Activated gamma-delta T cell (primary cell): Measurements from ENCODE around the gene LOXL1.
A peak's percentile ranks its signal among the peaks of the same experiment; 100 is the strongest.
"Not testable (repeated sequence)": the region's sequence is repeated elsewhere in the genome, so short reads cannot be mapped to it uniquely, and the experiment has no call there.

Experiments used
- DNase-seq: peaks from one replicate; lab custom pipeline; 2025; lab: John Stamatoyannopoulos, UW

The LOXL1 gene

DNA sequence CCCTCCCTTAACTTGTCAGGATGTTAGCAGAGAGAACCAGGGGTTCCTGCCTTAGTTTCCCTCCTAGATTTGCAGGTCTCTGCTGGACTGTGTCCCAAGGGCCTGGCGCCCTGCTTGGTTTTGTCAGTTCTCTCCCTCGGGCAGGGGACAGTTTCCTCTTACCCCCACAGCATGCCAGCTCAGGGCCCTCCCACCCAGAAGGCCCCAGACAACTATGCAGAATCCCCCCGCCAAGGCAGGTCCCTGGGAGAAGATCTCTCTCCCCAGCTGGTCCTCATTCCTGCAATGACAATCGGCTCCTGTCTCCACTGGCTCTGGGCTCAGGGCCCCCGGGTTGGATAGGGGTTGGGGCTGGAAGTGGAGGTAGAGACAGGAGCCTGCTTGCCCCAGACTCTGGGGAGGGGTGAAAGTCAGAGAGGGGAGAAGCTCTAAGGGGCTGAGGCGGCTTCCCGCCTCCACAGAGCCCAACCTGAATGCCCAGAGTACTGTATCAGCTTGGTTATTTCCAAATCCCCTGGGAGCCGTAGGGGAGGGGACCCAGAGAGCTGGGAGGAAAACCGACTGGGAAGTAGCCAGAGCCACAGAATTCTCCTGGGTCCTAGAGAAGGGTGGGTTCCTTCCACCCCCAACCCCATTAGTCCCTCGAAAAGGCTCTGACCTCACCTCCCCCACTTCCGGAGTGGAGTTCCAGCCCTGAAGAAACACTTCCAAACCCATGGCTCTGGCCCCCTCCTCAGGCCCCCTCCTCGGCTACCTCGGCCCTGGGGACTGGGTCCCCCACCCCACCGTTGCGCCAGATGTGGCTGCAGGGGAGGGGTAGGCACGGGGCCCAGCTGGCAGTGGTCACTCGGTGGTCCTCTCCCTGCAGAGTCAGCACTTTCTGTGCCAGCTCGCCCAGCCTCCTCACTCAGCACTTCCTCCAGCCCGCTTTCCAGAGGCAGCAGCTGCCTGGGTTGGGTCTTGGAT is 3.8 kb upstream of the LOXL1 start:
- DNase-seq = no peak

DNA sequence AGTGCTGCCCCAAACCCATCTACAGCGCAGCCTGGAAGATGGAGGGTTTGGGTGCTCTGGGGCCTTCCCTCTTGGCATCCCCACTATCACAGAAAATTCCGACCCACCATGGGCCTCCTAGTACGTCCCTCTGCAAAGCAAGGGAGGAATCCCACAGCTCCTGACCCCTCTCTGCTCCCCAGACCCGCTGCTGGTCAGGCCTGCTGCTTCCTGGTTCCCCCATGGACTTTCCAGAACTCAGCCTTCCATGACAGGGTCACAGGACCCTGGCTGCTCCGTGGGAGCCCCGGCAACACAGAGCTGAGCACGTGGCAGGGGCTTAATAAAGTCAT is 3.1 kb upstream of the LOXL1 start:
- DNase-seq = no peak

DNA sequence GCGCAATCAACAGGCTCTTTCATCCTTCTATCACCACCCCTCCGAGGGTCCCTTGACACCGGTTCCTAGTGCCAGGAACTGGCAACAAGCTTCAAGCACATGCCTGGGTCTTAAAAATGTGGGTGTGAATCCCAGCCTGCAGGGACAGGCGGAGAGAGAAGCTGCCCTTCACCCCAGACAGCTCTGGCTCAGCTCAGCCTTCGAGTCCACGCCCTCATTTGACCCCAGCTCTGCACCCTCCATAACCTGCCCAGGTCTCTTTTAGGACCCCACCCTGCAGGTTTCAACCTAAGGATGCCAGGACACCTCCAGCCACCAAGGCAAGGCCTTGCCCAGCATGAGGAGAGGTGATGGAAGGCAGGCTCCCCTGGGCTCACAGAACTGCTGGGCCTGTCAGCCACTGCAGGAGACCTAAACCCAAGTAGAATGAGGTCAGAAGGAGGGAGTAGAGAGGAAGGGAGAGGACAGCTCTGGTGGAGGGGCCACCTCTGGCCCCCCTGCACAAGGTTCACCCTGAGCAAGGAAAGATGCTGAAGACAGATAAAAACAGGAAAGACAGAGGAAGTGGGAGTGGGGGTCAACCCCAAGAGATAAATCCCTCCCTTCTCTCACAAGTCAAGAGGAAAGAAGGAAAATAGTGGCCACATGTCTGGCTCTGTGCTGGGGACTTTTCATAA is 2.6 kb upstream of the LOXL1 start:
- no peak for DNase-seq

DNA sequence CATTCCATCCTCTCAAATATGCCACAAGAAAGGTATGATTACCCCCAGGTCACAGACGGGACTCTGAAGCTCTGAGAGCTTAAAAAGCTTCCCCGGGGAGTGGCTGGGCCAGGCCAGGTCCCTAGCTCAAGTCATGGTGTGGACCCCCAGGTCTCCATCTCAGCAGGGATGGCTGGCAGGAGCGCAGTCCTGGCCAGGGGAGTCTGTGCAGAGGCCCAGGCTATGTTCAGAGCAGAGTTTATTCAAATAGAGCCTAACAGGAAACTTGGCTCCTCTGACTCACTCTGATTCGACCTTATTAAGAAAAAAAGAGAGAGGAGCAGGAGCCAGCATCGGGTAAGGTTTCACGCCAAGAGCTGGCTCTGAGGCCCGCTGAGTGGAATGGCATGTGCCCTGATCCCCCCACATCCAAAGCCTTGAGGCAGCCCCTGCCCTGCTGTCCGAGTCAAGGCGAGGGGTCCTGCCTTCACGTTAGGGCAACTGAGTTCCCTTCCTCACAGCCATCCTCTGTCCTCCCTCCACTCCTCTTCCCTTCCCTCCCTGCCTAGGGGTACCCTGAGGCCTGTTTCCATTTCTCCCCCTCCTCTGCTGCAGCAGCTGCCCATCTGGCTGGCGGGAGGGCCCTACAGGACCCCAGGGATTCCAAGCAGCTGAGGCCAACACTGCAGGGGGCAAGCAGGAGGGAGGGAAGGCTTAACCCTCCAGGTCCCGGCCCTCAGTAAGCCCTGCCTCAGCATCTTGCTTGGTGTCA is 1.9 kb upstream of the LOXL1 start:
- DNase-seq = no peak

DNA sequence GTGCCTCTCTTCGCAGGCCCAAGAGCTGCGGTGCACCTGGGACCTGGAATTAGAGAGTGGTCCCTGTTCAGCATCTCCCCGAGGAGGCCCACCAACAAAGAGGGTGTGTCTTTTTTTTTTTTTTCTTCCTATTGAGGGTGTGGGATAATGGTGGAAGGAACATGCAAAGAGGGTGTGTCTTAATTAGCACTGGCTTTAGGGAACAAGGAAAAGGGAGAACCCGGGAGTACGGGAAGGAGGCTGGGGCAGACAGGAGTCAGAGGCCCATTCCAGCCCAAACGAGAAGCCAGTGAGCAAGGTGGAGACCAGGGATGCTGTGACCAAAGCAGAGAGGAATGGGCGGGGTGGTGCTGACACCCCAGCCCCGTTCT is 429 bp upstream of the LOXL1 start:
- no peak for DNase-seq

DNA sequence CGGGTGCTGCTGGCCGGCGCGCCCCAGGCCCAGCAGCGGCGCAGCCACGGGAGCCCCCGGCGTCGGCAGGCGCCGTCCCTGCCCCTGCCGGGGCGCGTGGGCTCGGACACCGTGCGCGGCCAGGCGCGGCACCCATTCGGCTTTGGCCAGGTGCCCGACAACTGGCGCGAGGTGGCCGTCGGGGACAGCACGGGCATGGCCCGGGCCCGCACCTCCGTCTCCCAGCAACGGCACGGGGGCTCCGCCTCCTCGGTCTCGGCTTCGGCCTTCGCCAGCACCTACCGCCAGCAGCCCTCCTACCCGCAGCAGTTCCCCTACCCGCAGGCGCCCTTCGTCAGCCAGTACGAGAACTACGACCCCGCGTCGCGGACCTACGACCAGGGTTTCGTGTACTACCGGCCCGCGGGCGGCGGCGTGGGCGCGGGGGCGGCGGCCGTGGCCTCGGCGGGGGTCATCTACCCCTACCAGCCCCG is 777 bp downstream of the LOXL1 start:
- peak; percentile 29 for DNase-seq

DNA sequence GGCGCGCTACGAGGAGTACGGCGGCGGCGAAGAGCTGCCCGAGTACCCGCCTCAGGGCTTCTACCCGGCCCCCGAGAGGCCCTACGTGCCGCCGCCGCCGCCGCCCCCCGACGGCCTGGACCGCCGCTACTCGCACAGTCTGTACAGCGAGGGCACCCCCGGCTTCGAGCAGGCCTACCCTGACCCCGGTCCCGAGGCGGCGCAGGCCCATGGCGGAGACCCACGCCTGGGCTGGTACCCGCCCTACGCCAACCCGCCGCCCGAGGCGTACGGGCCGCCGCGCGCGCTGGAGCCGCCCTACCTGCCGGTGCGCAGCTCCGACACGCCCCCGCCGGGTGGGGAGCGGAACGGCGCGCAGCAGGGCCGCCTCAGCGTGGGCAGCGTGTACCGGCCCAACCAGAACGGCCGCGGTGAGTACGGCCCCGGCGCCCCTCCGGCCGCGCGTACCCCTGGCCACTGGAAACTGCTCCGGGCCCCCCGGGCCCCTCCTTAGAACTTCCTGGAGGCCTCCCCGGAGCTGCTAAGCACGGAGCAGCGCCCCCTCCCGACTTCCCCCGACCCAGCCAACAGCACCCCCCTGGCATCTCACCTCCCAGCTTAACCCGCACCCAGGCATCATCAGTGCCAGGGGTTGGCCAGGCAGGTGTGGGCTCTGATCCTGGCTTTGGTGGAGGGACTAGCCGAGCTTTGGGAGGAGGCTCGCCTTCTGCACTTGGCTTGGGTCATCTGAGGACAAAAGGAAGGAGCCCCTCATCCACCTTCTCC is 1.4 kb downstream of the LOXL1 start:
- DNase-seq = peak; percentile 58

DNA sequence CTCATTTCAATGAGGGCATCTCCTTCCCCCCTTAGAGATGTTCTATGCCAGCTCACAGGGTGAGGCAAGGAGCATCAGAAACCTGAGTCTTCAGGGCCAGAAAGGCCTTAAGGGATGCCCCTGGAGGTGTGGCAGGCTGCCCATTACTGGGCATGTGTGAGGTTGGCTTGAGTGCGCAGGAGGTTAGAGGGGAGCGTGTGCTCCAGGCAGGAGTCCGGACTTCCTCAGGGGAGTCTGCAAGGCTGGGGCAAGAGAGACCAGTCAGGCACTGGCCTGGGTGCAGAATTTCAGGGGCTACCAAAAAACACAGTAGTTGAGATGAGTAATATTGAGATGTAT is 1.9 kb downstream of the LOXL1 start:
- no peak for DNase-seq

DNA sequence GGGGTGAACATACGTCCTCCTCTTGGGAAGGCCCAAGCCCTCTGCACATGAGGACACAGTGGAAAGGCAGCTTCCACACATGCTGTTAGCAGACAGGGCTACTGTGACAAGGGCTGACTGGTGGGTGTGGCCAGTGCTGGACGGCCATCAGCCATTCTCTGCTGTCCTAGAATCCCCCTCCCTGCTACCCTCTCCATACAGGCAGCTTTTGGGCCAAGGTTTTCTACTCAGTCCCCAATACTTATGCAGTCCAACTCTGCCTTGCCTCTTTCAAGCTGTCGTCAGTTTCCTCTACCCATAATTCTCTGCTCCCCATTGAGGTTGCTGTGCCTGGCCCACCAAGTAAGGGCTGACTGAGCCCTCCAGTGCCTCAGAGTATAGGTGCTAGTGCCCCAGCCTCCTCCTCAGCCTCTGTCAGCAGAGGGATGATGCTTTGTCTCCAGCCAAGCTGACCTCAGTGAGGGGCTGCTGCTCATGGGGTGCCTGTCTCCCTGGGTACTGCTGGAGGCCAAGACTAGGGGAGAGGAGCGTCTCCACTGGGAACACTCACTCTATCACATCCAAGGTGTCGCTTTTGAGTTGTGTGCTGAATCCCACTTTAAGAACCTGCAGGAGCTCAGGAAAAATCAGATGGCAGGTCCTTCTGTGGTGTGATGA is 2.8 kb downstream of the LOXL1 start:
- no peak for DNase-seq

DNA sequence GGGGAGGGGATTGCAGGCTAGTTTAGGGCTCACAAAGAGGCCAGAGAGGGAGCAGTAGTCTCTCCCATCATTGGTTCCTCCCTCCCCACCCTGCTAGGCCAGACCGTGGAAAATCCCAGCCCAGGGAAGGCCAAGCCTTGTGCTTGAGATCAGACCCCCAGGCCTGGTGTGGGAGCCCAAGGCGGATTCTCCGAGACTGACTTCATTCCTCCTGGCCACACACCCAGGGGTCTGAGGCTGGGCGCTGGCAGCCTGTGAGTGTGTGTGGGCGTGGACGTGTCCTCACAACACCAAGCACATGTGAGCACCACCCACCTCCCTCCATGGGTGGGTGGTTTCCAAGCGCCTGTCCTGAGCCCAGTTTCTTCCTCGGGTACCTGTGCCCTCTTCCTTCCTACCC is 4.1 kb downstream of the LOXL1 start:
- DNase-seq = no peak

DNA sequence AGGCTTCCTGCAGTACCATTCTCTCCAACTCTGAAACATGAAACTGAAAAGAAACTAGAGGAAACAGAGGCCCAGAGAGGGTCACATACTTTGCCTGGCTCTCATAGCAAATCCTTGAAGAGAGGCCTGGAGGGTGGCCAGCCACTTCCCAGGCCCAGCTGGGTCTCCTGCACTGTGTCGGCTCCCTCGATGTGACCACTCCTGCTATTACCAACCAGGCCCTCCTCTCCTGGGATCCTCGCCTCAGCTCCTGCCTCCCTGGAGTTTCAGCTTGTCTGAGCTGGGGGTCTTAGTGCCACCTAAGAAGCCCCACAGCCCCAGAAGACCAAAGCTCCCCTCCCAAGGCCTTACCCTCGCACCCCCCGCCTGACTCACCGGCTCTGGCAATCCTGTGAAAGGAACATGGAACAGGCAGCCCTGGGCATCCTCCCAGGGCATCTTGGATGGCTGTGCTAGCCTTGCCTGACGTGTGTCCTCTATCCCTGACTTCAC is 4.6 kb downstream of the LOXL1 start:
- DNase-seq = no peak

DNA sequence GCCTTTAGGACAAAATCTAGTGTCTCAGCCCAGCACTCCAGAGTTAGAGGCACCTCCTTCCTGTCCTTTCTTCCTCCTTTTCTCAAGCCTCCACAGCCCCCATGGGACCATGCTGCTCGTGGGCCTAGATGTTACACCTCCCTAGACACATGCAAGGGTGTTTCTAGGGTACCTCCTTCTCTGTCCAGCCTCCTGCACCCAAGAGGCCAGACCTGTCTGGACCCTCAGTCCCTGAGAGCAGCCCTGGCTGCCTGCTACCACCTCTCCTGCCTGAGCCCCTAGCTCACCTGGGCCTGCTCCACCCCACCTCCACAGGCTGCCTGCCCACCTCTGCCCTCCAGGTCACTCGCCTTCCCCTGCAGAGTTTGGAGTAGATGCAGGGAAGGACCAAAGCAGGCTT is 5.2 kb downstream of the LOXL1 start:
- DNase-seq = no peak

DNA sequence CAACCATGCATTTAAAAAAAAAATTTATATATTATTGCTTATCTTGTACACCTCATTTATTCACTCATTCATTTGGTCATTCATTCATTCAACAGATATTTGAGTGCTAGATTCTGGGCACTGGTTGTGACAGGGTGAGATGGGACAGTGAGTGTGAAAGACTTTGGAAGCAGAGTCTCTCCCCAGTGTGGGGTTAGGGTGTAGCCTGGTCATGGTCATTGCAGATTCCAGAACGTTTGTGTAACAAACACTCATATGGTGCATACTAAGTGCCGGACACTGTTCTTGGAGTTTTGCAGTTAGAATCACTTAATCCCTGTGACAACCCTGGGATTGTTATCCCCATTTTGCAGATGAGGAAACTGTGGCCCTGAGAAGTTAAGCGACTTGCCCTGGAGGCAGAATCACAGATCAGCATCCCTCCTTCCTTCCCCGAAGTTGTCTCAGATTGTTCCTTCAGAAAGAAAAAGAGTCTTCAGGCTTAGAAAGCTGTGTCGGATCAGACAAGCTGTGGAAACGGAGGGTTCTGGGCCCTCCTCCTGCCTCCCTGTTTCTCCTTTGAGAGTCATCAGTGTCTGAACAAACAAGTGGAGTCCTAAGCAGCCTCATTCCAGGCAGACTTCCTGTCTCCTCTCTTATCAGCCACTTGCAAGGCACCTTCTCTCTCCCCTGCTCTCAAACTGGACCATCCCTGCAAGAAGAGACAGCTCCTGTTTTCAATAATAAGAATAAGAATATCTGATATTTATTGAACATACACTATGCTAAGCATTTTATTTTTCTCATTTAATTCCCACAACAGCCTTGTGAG is 6.3 kb downstream of the LOXL1 start:
- DNase-seq = no peak

DNA sequence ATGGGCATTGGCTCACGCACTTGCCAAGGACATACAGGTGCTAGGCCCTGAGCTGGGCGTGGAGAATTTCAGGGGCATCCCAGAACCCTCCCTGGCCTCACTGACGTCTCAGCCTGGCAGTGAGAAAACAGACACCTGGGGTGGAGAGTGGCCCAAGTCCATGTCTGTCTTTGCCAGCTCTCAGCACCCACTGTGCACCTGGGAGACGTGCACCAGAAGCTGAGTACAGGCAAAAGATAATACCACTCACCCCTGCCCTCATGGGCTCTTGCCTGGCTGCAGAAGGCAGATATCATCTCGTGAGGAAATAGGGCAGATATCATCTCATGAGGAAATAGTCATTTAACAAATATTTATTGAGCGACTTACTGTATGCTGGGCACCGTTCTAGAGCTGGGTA is 8.0 kb downstream of the LOXL1 start:
- no peak for DNase-seq

DNA sequence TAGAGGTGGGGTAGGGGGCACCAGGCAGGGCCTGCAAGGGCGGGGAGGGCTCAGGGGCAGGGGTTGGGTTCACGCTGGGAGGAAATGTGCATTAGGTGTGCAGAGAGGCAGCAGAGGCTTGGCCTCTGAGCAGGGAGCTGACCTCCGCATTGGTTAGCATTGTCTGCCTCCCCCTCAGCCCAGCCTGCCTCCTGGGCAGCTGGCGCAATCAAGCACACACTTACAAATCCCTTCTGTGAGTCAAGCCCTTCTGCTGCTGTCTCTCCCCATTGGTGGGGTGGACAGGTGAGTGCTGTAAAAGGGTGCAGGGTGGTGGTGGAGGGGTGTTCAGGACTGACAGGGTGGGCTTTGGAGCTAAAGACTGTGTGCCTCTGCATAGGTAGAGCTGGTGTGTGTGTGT is 9.3 kb downstream of the LOXL1 start:
- DNase-seq = no peak

DNA sequence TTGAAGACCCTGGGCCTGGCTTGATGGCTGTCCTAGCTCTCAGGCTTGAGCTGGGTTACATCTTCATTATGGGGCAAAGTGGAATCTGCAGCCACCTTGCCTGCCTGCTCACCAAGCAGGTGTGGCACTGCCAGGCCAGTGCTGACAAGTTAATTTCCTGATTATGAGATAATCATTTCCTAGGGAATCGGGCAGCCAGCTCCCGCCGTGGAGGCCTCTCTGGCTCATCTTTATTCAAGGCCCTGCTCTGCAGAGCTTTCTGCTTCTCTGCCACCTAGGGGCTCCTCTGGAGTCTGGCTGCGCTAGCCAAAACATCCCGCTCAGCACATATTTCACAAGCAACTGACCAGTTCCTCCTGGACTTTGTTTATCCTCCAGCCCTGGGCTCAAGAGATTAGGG is 9.9 kb downstream of the LOXL1 start:
- DNase-seq = no peak

DNA sequence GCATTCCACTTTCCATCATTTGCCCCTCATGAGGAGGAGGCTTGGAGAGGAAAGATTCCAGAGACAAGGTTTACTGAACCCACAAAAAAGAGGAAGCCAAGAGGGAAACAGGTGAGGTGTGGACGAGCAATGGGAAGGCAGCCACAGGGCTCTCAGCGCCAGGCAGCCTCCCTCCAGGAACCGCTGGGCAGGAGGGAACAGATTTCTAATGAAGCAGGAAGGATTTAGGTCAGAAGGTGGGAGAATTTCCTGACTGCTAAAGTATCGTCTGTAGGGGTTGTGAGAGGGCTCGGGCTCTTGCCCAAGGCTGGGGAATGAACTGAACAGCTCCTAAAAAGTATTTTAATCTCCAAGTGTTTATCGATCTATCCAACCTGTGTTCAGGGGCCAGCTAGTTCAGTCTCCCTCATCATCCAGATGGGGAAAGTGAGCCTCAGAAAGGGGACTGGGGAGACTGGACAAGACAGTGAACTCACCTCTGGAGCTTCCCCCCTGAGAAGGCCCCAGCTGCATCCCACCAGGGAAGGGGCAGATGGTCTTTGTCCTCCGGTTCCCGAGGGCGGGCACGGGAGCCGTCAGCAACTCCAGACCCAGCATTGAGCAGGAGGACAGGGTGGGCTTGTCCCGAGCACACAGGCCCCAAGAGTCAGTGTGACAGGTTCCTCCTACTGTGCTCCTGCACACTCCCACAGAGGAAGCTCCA is 10.5 kb downstream of the LOXL1 start:
- no peak for DNase-seq

DNA sequence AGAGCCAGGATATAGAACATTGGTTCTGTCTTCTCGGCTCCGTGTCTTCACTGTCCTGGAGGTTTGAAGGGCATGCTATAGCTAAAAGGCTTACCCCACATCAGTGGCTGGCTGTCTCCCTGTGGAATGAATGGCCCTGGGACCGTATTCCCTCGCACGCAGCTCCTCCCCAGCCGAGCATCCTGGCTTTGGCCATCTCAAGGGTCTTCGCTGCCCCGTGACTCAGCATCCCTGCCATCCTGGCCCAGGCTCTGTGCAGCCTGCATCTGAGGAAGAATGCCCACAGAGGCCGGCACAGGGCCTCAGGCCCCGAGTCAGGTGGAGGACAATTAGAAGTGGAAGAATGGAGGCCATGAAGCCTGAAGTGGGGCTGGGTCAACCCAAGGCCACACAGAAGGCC is 11.0 kb downstream of the LOXL1 start:
- DNase-seq = no peak

DNA sequence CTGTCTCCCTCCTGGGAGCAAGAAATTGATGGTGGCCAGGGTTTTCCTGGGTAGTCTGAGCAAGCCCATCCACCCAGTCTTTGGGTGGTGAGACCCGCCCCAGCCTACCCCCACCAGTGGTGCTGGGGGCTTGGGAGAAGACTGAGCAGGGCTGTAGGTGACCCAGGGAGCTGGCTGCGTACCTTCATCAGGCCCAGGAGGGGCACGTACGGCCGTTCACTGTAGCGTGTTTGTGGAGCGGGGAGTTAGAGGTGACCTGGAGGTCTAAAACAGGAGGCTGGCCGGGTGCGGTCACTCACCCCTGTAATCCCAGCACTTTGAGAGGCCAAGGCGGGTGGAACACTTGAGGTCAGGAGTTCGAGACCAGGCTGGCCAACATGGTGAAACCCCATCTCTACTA is 11.5 kb downstream of the LOXL1 start:
- DNase-seq = no peak

DNA sequence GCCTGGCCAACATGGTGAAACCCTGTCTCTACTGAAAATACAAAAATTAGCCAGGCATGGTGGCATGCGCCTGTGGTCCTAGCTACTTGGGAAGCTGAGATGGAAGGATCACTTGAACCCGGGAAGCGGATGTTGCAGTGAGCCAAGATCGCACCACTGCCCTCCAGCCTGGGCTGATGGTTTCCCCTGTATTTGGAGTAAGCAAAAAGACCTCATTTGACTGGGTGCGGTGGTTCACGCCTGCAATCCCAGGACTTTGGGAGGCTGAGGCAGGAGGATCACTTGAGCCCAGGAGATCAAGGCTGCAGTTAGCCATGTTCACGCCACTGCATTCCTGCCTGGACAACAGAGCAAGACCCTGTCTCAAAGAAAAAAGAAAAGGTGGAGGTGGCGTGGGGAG is 12.3 kb downstream of the LOXL1 start:
- DNase-seq = not testable (repeated sequence)
